GM12878 (cell line): ENCODE data around the gene ARSA.

Source experiments
- CTCF ChIP-seq, 3 experiments: IDR thresholded peaks in 2 of 3; conservative IDR thresholded peaks in 1 of 3; 2 replicates each; pipeline ENCODE4 v1.5.1; 2011; ENCODE audit warnings: low read depth in 3 of 3, low read length in 3 of 3, mild to moderate bottlenecking in 3 of 3, control low read depth in 2 of 3, moderate library complexity in 2 of 3, inconsistent platforms in 1 of 3, mixed read lengths in 1 of 3; ENCODE audit not compliant: control insufficient read depth in 2 of 3, insufficient read depth in 1 of 3; ENCODE audit errors: extremely low read depth in 1 of 3
- EZH2 ChIP-seq: IDR thresholded peaks from 2 replicates; pipeline ENCODE4 v1.6.1; 2012; ENCODE audit warnings: low read depth, mild to moderate bottlenecking, control low read depth, inconsistent platforms, low read length, borderline replicate concordance; ENCODE audit not compliant: control insufficient read depth
- IKZF1 ChIP-seq: fragments of 450-650 bp; conservative IDR thresholded peaks from 2 replicates; pipeline ENCODE4 v1.6.1; 2017; ENCODE audit warnings: antibody characterized with exemption, mild to moderate bottlenecking
- POLR2AphosphoS5 ChIP-seq: IDR thresholded peaks from 2 replicates; pipeline ENCODE4 v1.6.1; 2011; ENCODE audit warnings: mild to moderate bottlenecking, low read length, inconsistent platforms
- RAD21 ChIP-seq: IDR thresholded peaks from 2 replicates; pipeline ENCODE4 v1.6.1; 2011; ENCODE audit warnings: mild to moderate bottlenecking, low read depth, low read length, moderate library complexity; ENCODE audit not compliant: insufficient read depth
- REST ChIP-seq: IDR thresholded peaks from 2 replicates; pipeline ENCODE4 v1.6.1; 2012; ENCODE audit warnings: mild to moderate bottlenecking, low read depth, low read length
- SUZ12 ChIP-seq: fragments of 200-600 bp; sonication (generic); IDR thresholded peaks from one replicate; pipeline ENCODE4 v1.6.1; 2018; ENCODE audit warnings: antibody characterized with exemption, mild to moderate bottlenecking; ENCODE audit not compliant: unreplicated experiment
- TCF7 ChIP-seq: IDR thresholded peaks from 2 replicates; pipeline ENCODE4 v1.6.1; 2014; ENCODE audit warnings: antibody characterized with exemption, borderline replicate concordance
- ZZZ3 ChIP-seq: IDR thresholded peaks from 2 replicates; pipeline ENCODE4 v1.6.1; 2011; ENCODE audit warnings: low read depth; ENCODE audit not compliant: control insufficient read depth, insufficient read length

GRCh38 chr22:50633086-50633485 is 5.1 kb upstream of the ARSA start:
- no peak for TF ChIP-seq CTCF (IDR thresholded peaks at IDR 0.05 in 2 of 3, conservative IDR thresholded peaks at IDR 0.05 in 1 of 3; ENCODE audit: control insufficient read depth in 2 of 3, extremely low read depth in 1 of 3, insufficient read depth in 1 of 3, low read depth in 3 of 3, low read length in 3 of 3)
- TF ChIP-seq REST = no peak
- TF ChIP-seq IKZF1 = no peak
- no peak for TF ChIP-seq POLR2AphosphoS5
- TF ChIP-seq ZZZ3 = no peak
- TF ChIP-seq EZH2 = no peak
- TF ChIP-seq RAD21 = no peak
- no peak for TF ChIP-seq SUZ12
- TF ChIP-seq TCF7 = no peak
